Stimulated activated CD4-positive, alpha-beta T cell treated with anti-CD3 and anti-CD28 coated beads, Interleukin-1b, Interleukin-23, amount 100 ng/mL, for 24 hours (primary cell): ENCODE results near the gene FAH.
"Not testable (repeated sequence)": the region's sequence is repeated elsewhere in the genome, so short reads cannot be mapped to it uniquely, and the experiment has no call there.

ENCODE experiments used
- DNase-seq, 4 experiments: peaks; one replicate each; pipeline ENCODE4 v3.0.0-alpha.2; 2020; ENCODE audit warnings: low read depth in 4 of 4, low spot score in 1 of 4

Gene FAH

DNA sequence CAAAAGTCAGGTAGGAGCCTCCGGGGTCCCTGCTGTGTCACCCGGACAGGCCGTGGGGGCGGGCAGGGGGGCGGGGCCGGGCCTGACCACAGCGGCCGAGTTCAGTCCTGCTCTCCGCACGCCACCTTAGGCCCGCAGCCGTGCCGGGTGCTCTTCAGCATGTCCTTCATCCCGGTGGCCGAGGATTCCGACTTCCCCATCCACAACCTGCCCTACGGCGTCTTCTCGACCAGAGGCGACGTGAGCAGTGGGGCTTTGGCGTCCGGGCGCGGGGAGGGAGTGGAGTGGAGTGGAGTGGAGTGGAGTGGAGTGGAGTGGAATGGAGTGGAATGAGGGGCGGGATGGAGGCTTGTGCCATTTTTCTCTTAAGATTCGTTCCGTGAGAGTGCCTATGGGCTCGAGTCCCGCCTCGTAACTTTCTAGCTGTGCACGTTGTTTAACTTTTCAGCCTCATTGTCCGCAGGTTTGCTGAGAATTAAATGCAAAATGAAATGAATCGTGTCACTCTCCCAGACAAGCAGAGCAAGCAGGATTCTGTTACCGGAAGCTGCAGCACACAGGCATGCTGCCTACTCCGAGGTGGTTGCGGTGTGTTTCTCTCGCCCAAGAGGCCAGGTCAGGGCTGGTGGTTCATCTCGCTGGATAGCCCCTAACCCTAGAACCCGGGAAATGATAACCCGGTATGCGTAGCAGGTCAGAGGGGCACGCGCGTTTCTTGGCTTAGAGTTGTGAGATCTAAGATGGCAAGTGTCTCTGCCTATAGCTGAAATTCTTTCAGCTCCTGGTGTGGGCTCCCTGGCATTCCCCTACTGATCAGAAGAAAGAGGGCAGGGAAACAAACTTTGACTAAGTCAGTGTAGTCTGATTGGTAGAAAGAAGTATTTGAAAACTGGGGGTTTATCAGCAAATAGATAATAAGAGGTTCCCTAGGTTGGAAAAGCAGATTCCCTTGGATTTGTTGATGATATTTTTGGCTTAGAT lies at the start of gene FAH:
TSS of gene FAH (plus strand) at position 104 of the 981 bp plus-strand sequence. CDS start at position 160, 56 bp downstream.
- peak in 2 of 4 experiments; percentile 4 to 18 for DNase-seq

DNA sequence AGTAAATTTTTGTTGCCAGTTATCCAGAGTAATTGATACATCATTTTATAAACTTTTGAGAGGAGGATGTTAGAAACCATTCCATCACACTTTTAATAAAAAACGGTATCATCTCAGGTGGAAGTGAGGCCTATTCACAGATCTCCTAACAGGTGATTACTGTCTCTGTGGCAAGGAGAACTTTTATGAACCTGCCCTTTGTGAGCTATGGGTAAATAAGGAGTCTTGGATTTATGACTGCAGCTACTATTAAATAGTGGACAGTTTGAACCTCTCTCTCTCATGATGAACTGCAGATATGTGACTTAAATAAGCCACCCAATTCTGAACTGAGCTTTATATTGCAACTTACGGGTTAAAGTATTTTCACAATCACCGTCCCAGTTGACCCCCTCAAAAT lies 47.6 kb upstream of the FAH start:
- DNase-seq = no peak

DNA sequence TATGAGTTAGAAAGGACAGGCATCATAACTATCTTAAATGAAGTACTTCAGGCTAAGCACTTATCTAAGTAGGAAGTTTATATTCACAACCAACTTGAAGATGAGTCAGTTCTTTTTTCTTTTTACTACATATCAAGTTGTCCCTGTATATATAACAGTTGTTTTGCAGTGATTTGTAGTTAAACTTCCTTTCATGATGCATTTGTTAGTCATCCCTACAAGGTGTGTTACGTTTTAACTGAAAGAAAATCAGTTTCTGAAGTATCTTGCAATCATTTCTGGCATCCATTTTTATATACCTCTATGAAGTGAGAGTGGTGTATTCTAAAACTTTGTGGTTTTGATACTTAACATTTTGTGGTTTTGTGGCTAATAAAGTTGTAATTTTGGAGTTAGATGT lies 47.2 kb upstream of the FAH start:
- no peak for DNase-seq

DNA sequence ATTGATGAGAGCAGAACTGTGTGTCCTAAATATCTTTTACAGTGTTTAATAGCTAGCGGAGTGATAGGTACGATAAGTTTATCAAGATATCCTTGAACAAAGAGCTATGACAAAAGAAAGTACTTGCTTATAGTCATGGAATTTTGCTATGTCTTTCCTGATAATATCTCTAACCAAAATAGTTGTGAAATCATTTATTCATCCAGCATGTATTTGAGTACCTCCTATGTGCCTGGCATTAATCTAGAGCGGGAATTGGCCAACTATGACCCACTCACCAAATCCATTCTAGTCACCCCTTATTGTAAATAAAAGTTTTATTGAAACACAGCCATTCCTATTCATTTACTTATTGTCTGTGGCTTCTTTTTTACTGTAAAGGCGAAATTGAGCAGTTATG lies 46.7 kb upstream of the FAH start:
- no peak for DNase-seq

DNA sequence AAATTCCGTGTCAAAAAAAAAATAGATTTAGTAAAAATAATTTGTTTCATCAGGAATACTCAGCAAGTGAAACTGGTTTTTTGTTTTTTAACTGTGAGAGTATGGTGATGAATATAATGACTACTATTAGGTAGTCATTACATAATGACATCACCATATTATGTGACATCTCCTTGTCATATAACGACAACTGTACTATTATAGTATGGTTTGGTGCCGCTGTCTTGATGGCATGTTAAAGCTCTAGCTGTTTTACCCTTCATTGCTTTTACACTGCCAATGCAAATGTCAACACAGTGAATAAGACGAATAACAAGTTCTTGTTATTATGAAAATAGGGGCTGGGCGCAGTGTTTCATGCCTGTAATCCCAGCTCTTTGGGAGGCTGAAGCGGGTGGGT lies 45.6 kb upstream of the FAH start:
- DNase-seq = no peak

DNA sequence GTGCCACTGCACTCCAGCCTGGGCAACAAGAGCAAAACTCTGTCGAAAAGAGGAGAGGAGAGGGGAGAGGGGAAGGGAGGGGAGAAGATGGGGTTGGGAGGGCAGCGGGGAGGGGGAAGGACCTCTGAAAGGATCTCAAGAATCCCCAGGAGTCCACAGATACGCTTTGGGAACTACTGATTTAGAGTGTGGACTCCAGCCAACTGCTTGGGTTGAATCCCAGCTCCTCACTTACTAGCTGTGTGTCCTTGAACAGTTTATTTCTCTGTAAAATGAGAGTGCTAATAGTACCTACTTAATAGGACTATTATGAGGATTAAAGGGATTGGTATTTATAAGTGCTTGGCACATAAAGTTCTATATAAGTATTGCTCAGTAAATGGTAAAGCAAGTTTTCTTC lies 45.0 kb upstream of the FAH start:
- no peak for DNase-seq

DNA sequence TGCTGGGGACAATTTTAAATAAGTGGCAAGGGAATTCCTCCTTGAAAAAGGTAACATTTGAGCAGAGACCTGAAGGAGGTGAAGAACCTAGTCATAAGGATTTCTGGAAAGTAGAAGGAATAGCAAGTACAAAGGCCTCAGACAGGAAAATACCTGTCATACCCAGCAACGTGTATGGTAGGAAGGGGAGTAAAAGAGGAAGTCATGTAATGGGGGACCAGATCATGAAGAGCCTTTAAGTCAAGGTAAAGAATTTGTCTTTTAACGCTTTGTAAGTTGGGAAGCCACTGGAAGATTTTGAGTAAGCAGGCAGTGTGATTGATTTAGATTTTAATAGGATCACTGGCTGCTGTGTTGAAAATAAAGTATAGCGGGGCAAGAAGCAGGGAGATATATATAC lies 43.4 kb upstream of the FAH start:
- no peak for DNase-seq

DNA sequence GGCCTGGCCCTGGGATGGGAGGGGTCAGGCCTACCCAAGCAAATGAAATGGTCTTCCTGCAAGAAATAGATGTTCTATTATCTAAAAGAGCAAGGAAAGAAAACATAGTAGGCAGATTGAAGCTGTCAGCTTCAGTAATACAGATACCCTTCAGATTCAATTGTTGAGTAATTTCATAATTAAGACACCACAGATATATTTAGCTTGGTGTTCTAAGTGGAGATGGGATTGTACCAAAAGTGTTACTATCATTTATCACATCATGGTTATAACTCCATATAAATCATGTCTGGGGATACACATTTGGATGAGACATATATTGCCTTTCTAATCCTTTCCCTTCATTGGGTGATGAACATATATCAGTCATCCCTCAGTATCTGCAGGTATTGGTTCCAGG lies 41.9 kb upstream of the FAH start:
- no peak for DNase-seq

DNA sequence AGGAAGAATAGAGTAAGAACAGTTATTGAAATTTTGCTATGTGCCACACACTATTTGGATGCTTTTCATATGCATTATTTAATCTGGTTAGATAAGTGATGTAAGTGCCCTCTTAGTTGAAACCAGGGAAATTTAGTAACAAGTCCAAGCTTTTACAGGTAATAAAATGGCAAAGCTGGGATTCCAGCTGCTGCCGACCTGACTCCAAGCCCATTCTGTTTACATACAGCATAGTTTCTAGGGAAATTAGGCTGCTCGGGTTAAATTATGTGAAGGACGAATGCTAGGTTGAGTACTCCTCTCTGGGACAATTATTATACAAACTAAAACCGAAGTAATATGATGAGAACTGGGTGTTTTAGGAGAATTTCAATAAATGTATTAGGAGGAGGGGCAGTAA lies 38.7 kb upstream of the FAH start:
- DNase-seq = no peak

DNA sequence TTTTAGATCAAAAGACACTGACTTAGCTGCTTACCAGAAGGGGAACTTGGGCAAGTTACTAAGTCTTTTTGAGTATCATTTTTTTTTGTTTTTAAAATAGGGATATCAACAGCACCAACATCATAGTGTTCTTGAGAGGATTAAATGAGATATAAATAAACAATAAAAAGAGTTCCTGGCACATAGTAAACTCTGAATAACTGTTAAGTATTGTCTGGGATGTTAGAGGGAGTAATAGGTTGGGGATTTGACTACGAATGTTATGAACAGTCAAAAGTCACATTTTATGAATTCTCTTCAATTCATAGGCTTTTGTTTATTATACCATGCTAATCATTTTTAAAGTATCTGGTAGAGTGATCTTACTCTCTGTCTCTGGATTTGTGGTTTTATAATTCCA lies 37.8 kb upstream of the FAH start:
- DNase-seq = no peak

DNA sequence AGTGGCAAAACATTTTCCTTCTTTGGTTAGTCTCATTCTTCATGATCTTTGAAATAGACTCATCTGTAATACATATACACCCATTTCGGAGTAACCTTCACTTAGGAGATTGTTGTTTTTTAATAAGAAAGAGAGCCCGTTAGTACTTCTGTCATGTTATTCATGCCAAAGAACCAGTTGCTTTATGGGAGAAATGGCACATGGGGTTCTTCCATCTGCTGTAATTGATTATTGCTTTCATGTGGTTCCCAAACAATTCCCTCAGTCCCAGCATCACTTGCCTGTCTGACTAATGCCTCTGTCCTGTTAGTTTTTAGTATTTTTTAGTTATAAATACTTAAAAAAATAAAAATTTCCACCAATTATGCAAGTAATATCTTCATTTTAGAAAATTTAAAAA lies 33.8 kb upstream of the FAH start:
- no peak for DNase-seq

DNA sequence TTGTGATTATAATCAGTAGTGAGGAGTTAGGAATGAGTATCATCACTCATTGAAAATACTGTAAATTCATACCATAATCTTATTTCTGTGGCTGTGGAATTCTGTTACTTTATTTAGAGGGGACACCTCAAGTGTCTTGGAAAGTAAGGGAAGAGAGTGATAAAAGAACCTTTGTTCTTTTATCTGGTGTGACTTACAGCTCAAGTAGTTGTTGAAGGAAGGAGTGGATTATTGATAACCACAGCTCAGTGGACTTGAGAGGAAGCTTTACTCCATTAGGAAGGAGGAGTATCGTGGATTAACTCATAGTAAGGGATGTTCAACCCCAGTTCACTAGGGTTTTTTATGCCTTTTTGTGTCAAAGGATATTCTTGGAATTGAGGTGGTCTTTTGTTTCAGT lies 32.2 kb upstream of the FAH start:
- no peak for DNase-seq

DNA sequence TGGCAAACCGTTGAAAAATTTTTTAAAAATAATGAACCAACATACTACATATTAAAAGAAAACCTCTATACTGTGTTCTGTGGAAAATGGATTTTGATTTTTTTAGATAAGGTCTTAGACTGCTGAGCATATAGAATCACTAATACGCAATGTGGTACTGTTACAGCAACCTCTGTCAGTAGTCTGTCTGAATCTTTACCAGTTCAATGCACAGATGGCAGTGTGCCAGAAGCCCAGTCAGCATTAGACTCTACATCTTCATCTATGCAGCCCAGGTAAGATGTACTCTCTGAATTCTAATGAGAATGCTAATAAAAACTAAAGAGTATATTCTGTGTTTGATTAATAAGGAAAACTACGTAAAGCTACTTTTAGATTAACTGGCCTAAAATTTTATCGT lies 31.3 kb upstream of the FAH start:
- DNase-seq = no peak

DNA sequence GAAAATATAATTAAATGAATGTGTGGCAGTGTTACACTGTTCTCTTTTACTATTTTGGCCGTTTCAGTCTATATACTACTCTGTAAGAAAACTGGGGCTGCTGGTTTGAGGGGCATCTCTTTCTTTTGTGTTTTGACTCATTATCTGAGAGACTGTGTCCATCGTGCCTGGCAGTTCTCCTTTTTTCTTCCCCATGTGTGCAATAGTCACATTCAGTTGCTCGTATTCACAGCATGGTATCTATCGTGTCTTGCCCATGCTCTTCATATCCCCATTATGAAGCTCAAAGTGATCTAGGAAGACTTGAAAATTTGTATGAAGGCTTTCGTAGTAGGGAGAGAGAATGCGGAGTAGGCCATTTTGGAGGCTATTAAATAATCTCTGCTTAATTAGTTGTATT lies 29.8 kb upstream of the FAH start:
- DNase-seq = no peak

DNA sequence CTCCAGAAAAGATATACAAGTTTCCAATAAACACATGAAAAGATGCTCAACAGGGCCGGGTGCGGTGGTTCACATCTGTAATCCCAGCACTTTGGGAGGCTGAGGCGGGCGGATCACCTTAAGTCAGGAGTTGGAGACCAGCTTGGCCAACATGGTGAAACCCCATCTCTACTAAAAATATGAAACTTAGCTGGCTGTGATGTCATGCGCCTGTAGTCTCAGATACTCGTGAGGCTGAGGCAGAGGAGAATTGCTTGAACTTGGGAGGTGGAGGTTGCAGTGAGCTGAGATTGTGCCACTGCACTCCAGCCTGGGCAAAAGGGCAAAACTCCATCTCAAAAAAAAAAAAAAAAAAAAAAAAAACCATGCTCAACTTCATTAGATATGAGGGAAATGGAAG lies 25.5 kb upstream of the FAH start:
- not testable (repeated sequence) for DNase-seq

DNA sequence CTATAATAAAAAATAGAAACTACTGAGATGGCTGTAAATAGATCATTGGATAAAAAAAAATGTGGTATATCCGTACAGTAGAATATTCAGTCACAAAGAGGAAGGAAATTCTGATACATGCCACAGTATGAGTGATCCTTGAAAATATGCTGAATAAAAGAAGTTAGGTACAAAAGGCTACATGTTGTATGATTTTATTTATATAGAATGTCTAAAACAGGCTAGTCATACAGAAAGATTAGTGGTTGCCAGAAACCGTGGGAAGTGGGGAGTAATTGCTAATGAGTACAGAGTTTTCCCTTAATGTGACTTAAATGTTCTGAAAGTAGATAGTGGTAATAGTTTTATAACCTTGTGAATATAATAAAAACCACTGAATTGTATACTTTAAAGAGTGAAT lies 24.9 kb upstream of the FAH start:
- no peak for DNase-seq

DNA sequence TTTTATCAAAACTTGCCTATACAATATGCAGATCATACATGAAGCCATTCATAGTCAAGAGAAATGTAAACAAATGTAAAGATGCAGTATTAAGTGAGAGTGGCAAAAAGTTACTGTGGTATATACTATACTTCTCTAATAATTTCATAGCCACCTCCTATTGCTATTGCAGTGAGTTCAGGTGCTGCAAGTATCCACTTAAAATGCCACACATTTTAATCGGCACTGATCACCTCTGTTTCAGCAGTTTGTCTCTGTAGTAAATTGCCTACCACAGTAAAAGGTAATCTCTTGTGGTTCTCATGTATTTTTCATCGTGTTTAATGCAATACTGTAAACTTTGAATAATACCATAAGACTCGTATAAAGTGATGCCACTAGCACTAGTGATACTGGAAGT lies 20.4 kb upstream of the FAH start:
- no peak for DNase-seq

DNA sequence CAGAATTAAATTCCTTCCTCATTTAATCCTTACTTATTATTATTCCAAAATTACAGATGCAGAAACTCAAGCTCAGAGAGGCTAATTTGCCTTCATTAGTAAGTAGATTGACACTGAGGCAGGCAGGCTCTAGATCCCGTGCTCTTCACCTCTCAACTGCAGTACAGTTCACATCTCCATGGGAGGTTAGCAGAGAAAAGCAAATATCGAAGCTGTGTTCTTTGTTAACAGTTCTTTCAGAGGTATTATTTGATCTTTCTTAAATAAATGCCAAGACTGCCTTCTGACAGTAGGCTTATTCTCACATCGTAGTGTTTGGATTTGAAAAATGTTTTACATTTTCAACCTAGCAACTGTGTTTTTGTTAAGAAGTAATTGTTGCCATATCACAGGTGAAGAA lies 15.9 kb upstream of the FAH start:
- DNase-seq = no peak

DNA sequence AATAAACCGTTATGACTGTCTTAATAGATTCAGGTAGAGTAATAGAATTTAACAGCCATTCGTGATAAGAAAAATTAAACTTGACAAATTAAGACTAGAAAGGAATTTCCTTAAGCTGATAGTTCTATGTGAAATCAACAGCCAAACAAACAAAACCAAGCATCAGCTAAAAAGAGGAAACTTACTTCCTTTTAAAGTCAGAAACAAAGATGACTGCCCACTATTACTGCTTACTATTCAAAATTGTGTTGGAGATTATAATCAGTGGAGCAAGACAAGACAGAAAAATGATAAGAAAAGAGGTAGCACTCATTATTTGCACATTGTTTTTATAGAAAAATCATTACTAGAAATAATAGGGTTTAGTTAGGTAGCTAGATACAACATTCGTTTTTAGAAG lies 13.8 kb upstream of the FAH start:
- DNase-seq = no peak

DNA sequence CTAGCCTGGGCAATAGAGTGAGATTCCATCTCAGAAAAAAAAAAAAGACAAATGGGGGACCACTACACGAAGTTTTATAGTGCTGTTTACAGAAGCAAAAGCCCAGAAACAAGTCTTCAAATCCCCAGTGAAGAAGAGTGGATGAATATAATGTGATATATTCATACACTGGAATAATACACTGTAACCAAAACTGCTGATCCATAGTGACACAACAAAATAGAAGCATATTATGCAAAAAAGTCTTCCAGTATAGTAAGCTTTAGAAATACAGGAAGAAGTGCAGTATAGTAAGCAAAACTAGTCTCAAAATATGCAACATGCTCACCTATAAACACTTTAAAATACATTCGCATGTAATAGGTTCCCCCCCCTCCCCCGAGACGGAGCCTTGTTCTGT lies 11.9 kb upstream of the FAH start:
- no peak for DNase-seq

DNA sequence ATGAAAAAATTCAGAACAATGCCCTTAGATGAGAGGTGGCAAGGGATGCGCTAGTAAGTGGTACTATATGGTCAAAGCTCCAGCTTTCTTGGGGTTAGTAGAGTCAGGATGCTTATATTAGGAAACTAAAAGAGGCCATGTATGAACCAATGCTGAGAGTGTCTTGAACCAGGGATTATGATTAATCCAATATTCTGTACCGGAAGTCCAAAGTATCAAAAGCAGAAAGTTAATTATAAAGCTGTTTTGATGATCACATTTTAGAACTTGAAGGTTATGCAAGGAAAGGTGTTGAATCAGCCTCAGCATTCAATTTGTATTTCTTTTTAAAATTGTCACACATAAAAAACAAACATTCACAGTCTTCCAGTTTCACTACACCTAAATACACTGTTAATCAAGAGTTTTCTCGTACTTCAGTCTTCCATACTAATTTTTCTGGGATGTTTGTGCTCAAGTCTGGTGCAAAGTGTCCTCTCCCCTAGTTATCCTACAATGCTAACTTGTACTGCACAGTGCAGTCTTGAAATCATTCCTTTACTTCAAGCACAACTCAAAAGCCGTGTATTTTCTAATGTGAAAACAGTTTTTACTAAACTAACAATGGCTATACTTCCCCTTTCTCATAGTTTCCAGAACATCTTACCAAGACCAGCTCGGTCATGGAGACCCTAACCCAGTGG lies 10.7 kb upstream of the FAH start:
- DNase-seq = no peak

DNA sequence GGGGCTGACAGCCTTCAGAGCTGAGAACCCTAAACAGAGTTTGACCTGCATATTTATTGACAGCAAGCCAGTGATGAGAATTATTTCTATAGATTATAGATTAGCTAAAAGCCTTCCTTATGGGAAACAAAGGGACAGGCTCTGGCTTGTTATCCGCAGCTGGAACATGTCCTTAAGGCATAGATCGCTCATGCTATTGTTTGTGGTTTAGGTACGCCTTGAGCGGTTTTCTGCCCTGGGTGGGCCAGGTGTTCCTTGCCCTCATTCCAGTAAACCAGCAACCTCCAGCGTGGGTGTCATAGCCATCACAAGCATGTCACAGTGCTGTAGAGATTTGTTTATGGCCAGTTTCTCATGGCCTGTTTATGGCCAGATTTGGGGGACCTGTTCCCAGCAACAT lies 10.2 kb upstream of the FAH start:
- no peak for DNase-seq

DNA sequence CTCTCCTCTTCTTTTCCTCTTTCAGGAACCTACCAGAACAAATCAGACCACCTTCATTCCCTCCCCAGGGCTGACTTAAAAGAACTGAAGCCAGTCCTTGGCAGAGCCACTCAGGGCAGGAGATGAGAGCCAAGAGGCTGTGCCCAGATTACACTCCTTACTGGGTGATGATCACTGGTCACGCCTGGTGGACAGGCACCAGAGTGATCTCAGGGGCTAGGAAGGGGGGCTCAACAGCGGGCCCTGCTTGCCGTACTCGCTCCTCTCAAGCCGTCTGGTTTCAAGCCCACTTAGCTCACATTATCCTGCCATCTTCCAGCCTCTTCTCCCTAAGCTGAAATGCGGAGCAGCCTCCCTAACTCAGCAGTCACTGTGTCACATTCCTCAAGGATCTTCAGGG lies 1.7 kb upstream of the FAH start:
- no peak for DNase-seq
